HG03095 (cell line): ENCODE data around the gene CSRP3.
A peak's percentile ranks its signal among the peaks of the same experiment; 100 is the strongest.

Source experiments
- ATAC-seq: cut with Tn5 transposase; IDR thresholded peaks from one replicate; pipeline ENCODE4 v1.9.1; 2021; ENCODE audit warnings: moderate library complexity; ENCODE audit not compliant: unreplicated experiment

Gene CSRP3

DNA sequence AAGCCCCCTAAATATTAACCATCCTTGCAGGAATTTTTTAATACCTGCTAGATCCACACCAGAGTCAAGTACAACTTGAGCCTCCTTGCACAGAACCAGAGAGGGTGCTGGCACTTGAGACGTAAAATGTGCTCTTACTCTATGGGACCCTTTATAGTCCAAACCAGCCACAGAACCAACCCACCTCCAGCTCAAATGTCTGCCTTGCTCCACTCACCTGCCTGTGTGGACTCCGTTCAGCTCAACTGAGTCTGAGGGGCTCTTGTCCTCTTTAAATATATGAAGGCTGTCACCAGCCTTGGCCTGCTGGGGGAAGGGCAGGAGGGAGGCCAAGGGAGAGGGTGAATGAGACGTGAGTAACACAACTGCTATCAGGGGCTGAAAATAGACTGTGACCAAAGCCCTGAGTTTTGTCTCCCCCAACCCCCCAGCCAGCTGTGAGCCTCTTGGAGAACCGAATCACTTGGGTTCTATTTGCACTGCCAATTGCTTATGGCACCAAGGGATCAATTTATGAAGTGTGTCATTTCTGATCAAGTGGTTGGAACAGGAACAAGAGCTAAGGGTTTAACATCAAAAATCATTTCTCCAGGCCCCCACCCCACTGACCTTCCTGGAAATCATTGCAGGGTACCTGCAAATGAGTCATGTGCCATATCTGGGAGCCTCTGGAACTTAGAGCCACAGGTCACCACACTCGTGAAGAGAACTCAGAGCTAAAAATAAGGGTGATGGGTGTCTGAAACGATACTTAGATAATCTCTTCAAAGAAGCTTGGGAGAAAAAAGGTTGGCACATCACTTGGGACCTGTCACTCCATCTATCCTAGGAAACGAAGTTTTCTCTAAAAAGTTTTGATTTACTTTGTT lies at the start of gene CSRP3:
TSS of gene CSRP3 (minus strand) at position 247 of the 869 bp plus-strand sequence. CDS start 9,535 bp downstream, outside the sequence.
- no peak for ATAC-seq

GRCh38 chr11:19251577-19251976 lies 49.8 kb upstream of the CSRP3 start:
- ATAC-seq, result no peak

- ATAC-seq, result no peak
Measured at GRCh38 chr11:19246816-19247215, 45.0 kb upstream of the CSRP3 start.

DNA sequence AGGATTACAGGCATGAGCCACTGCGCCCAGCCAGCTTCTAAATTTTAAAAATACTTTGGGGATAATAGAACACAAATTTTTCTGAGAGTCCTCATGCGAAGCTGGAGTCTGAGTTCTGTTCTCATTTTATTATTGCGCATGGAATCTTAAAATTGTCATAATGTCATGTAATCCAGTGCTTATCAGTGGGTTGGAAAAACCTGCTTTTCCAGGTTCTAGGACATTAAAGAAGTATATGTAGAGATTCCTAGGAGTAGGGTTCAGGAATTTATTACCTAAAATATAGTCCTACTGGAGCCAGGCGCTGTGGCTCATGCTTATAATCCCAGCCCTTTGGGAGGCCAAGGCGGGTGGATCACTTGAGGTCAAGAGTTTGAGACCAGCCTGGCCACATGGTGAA lies 43.6 kb upstream of the CSRP3 start:
- ATAC-seq, result no peak

DNA sequence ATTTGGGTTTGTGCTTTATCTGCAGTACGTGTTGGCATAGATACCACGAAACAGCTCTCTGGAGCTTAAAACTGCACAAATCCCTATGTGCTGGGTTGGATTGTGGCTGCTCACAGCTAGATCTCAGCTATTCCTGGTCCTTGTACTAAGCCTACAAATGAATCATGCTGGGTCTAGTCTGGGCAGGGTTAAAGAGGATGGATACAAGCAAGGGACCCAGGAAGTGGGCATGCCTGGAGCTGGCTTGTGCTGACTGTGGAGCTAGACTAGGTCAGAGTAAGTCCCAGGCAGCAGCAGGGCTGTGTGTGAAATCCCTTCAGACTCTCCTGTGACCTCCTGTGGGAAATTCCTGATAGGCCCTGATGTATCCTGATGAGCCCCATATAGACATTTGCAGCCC lies 42.8 kb upstream of the CSRP3 start:
- ATAC-seq, result no peak

GRCh38 chr11:19244084-19244483 lies 42.3 kb upstream of the CSRP3 start:
- no peak for ATAC-seq

GRCh38 chr11:19243613-19244012 lies 41.8 kb upstream of the CSRP3 start:
- no peak for ATAC-seq

DNA sequence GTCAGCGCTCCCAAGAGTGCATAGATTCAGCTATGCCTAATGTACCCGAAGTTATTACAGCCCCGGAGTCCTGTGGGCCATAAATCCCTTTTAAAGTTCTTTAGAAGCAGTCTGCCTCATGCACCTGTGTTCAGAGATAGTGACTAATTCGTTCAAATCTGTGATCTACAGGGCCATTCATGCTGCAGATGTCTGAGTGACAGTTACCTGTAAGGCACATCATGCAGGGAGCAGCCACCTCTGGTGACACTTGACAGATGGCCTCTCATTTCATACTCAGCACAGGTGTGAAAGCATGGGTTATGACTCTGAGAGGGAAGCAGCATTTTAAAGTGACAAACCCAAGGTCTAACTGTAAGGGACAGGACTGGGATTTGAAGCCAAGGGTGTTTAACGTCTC lies 41.4 kb upstream of the CSRP3 start:
- no peak for ATAC-seq

GRCh38 chr11:19242179-19242932 lies 40.6 kb upstream of the CSRP3 start:
- ATAC-seq, result no peak

GRCh38 chr11:19241260-19242178 lies 39.7 kb upstream of the CSRP3 start:
- peak; percentile 31 for ATAC-seq

- peak; percentile 85 for ATAC-seq
Measured at GRCh38 chr11:19240420-19241259, 38.9 kb upstream of the CSRP3 start, which contains the start of gene E2F8. TSS of gene E2F8 (minus strand) at chr11:19240945. CDS start at chr11:19240121, 824 bp downstream.

- no peak for ATAC-seq
Measured at GRCh38 chr11:19239039-19239438, 37.3 kb upstream of the CSRP3 start.

- no peak for ATAC-seq
Measured at GRCh38 chr11:19237813-19238212, 36.0 kb upstream of the CSRP3 start.

GRCh38 chr11:19237381-19237780 lies 35.6 kb upstream of the CSRP3 start:
- no peak for ATAC-seq

DNA sequence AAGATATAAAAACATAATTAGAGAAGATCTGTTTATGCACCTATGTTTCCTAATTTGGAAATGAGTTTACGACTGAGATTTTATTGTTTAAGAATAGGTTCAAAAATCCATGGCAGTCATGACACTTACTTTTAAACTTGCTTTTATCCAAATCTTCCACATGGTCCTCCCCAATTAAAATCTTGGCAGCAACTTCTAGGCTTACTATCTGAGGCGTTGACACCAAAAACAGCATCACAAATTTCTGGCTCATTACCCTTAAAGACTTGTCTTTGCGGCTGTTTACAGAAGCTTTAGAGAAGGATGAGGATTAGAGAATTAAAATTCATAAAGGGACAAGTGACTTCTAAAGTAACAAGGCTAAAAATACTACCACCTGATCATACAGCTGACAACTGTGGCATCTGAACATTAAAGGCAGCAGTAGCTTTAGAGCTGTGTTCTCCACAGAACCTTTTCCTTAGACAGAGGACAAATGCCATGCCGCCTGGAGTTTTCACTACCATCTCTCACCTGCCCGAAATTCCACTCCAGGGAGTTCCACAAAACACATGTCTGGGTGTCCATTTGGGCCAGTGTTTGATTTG lies 32.5 kb upstream of the CSRP3 start:
- ATAC-seq, result no peak

DNA sequence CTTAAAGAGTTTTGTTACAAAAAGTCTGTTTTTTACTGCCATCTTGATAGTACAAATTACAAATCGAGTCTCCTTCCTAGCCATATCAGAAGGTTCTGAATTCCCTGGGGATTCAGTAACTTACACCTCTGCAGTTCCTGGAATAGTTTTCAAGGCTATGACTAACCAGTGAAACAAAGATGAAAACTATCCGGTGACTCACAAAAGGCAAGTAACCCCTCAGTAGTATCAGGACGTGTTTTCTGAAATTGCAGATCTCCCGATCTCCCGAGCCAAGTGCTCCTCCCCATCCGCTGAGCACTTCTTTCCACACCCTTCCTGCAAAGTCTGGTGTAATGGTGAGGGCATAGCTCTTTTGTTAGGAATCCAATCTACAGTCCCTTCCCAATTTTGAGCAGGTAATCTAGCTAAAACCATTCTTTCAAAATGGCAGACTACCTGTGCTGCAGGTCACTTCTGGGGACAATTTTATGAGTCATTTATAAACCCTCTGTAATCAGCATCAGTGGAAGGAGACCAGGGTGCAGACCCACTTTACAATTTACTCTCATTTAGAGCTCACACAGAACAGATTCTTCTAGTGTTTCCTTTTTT lies 31.2 kb upstream of the CSRP3 start:
- ATAC-seq, result no peak

GRCh38 chr11:19229671-19230070 lies 27.9 kb upstream of the CSRP3 start:
- no peak for ATAC-seq

- no peak for ATAC-seq
Measured at GRCh38 chr11:19228968-19229367, 27.2 kb upstream of the CSRP3 start.
